Superior temporal gyrus (tissue), 1 donor: ENCODE measurements around the gene CORO7.

Experiments
- DNase-seq: peaks from one replicate; pipeline ENCODE4 v3.0.0-alpha.2; 2016; ENCODE audit errors: extremely low spot score

Gene CORO7

DNA sequence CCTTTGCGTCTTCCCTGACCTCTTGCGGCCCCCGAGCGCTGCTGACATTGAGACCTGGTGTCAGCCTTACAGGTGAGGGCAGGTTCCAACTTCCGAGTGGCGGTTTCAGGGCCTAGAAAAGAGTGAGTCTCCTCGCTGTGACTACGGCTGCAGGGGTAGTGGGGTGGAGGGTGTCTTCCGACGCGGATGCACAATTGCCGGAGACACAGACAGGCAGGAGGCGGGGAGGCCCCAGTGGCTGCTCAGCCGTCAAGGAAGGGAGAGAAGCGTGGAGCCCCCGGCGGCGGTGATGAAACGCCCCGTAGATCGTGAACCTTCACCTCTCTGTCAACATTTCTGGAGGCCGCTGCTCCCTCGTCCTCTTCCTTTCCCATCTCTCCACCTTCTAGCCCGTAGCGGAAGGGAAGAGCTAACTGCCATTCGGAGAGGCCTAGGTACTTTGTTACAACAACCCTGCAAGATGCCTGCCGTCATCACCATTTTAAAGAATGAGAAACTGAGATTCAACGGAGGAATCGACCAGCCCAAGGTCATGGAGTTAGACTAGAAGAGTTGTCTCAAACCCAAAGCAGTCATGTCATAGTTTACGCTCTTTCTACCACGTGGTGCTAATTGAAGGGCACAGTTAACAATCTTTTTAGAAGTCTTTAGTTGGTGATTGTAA is 9.8 kb upstream of the CORO7 start:
- DNase-seq, result peak; percentile 24

- DNase-seq, result peak; percentile 96
Measured at GRCh38 chr16:4425378-4426020, 9.1 kb upstream of the CORO7 start, which contains the start of gene DNAJA3. DNAJA3 (plus strand) TSS chr16:4425868; CDS start chr16:4425882, 14 bp downstream.

- DNase-seq, result no peak
Measured at GRCh38 chr16:4420505-4421105, 4.2 kb upstream of the CORO7 start.

GRCh38 chr16:4419402-4419959 is 3.1 kb upstream of the CORO7 start:
- DNase-seq, result no peak

DNA sequence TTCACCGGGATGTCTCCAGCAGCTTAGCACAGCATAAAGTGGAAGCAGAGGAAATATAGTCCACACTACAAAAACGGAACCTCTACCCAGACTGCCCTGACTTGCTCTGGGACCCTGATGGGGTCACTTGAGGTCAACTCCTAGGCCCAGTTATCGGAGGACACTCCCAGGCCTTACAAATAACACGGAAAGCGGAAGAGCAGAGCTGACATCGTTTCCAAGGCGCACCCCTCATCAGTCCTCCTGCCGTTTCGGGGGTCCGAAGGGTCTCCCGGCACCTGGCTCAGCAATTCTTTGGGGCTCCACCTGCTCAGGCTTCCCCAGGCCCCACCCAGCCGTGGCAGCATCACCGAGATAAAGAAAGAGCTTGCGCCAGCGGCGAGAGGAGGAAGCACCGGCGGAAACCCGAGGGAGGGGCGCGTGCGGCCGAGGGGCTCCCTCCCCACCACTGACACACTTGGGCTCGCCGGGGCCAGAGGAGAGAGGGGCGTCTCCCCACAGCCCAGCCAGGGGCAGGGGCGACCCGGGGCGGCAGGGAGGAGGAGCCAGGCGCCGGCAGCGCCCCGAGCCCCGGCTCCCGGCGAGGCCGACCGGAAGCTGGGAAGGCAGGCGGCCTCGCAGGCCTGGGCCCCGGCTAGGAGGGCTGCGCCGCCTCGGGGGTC is 727 bp downstream of the CORO7 start:
- DNase-seq, result peak; percentile 76

DNA sequence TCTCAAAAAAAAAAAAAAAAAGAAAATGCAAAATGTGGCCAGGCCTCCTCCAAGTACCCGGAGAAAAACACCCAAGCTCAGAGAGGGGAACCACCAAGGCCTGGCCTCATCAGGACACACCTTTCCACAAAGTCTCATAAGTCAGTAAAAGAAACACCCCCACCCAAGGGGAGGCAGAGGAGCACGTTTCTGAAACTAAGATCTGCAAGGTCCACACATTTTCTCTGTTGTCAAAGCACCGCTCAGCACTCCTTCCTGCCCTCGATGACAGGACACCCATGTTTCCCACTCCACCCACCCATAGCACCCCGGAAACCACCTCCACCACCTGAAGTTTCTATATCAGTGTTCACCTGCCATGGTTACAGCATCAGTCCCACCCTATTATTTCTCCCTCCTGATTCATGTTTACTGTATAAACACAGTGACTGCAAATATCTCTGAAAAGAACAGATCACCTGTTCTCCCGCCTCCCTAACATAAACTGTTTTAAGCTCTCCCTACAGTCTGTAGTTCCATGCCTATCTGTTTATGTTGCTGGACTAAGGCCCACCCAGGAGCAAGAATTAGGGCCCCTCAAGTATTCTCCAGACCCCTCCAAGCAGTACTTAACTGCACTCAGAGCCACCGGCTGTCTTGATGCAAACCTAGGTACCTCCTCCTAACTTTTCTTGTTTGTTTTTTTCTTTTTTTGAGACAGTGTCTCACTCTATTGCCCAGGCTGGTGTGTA is 2.0 kb downstream of the CORO7 start:
- no peak for DNase-seq

DNA sequence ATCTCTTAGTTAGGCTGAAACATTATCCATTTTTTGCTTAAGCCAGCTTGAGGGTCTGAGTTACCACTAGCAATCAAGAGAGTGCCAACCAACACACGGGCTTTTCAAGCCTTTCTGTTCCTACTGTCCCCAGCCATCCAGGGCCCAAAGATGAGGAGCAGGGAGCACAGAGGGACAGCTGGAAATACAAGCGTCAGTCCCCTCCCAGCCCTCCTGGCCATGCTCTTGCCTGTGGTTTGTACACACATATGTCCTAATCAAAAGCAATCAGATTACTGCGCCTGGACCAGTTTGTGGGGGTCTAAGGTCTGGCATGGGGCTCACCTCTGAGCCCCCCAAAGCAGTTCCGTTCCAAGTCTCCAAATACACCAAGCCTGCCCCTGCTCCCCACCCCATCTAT is 3.5 kb downstream of the CORO7 start:
- DNase-seq, result no peak

DNA sequence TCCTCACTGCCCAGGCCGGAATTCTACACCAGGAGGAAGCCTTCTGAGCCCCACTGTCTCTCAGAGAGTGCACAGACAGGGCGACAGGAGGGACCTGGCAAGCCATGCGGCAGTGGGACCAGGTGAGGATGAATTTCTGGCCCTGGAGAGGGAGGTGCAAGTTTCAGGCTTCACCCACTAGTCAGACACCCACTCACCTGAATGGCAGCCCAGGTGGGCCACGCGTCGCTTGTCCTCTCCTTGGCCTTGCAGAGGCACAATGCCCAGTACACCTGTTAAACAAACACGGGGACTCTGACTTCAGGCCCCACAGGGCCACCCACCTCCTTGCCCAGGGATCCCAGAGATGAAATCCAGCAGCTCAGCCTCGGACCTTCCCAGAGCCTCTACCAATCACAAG is 4.2 kb downstream of the CORO7 start:
- DNase-seq, result no peak

DNA sequence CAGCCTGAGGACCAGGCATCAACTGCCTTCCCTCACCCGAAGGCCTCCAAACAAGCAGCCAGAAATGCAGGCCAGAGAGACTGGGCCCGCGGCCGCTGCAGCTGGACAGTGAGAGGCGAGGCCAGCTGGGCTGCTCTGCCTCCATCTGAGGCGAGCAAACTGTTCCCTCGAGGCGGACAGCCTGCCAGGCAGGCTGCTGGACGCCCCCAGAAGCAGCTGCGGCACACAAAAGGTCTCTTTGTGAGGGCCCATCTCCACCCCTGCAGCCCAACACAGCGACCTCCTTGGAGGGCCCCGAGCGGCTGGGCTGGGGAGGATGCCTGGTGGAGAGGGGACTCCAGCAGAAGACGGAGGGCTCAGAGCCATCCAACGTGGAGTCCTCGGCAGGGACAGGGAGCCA is 4.7 kb downstream of the CORO7 start:
- DNase-seq, result peak; percentile 94

- DNase-seq, result peak; percentile 88
Measured at GRCh38 chr16:4410335-4411075, 5.9 kb downstream of the CORO7 start.

DNA sequence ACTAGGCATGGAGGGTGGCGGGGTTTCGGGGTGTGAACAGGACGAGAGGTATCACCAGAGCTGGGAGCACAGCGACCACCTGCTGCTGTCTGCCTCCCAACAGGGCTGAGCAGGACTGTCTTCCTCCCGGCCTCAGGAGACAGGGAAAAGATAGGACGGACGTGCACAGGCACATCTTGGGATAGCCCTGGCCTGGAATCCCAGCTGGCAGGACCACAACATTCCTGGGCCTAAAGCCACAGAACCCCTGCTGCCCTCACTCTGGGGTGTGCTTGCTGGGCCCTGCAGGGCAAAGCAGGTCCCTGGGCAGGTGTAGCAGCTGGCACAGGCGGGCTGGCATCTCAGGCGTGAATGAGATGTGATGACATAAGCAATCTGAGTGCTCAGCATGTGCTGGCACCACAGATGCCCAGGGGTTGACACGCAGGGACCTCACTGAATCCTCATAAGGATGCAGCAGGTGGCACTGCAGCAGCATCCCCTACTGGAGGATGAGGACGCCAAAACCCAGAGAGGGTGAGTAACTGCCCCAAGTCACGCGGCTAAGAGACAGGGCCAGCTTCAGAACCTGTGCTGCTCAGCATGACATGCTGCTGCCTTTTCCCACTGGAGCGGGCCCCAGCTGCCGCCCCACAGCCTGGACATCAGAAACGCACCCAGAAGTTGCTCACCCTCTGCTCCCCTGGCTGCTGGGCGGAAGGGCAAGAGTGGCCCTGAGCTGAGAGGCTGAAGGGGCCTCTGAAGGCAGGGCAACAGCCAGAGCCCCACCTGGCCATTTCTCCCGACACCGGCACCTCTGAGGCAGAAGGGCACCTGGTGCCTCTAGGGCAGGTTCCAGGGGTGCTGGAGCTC is 7.1 kb downstream of the CORO7 start:
- peak; percentile 23 for DNase-seq

GRCh38 chr16:4408323-4408690 is 8.1 kb downstream of the CORO7 start:
- no peak for DNase-seq

DNA sequence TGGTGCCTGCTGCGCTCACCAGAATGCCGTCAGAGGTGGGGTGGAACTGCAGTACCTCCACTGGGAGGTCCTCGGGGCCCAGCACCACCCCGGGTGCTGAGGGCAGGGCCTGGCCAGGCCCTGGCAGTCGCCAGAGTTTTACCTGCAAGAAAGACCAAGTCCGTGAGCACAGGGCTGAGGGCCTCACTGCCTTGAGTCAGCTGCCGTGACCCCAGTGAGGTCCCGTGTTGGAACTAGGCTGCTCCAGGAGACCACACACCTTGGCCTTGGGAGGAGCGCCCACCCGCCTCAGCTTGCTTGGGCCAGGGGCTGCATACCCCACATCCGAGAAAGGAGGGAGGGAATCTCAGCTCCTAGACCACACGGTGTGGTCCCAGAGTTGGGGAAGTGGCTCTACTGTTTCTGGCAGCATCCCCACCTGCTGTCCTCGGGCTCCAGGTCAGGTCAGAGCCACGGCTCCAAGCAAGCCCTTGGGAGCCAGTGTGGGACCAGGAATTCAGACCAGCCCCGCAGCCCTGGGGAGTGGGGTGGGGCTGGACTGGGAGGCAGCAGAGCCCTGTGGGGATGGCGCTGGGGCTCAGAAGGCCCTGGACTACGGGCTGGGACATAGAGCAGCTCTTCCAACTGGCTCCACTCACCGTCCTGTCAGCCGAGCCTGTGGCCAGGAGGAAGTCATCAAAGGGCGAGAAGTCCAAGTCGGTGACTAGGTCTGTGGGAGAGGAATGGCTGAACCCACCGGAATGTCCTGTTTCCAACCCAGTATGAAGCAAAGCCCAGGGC is 8.7 kb downstream of the CORO7 start:
- no peak for DNase-seq

DNA sequence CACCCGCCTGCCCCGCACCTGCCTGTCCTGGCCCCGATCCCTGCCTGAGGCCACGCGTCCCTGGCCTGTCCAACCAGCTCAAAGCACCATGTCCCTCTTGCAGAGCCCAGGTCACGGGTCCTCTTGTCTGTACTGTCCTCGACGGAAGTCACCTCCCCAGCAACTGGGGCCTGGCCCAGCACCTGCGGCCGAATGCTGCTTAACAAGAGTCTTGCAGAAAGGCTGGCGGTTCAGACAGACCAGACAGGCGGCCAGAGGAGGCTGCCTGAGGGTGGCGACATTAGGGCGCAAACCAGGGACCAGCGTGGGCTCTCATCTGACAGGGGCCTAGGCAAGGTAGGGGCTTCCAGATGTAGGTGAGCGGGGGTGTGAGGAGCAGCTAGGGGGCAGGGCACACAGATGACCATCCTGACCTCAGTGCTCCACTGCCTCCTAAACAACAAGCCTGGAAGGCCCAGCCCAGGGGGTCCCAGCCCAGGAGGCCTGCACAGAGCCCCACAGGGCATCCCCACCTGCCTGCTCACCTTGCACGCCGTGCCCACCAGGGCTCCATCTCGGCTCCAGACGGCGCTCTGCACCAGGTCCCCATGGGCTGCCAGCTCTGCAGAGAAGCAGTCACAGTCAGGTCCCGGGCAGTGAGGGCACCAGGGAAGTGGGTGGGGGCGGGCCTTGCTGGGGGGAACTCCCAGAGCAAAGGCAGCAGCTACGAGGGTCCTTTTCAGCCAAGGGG is 11.3 kb downstream of the CORO7 start:
- DNase-seq, result no peak

GRCh38 chr16:4404247-4404966 is 12.0 kb downstream of the CORO7 start:
- no peak for DNase-seq

DNA sequence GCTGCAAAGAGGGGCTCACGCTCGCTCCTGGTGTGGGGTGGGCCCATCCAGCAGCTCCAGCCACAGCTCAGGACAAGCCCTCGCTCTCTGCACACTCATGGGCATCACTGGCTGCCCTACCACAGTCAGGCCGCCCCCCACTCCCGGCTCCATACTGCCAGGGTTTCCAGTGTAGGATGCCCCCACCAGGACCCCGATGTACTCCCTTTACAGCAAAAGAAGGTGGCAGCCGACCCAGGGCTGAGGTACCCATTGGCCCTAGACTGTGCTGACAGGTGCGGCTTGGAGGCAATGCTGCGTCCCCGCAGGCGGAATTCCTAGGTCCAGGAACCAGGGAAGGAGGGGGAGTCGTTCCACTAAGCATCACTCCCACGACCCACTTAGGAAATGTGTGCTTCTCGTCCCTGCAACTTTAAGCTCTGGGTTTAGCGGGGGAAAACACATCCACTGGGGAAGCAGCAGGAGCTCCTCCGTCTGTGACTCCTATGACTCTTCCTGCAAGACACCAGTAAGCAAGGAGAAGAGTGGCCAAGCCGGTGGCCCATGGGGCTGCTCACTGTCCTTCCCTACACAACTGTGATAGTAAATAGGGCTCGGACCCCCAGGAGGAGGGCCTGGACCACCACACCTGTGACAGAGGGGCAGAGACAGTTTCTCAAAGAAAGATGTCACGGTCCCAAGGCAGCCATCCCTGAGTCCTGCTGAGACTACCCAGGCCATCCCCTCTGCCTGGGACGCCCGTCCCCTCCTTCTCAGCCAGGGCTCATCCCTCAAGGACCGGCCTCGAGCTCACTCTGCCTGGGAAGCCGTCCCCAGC is 13.1 kb downstream of the CORO7 start:
- DNase-seq, result no peak
